ENCODE data around the gene SRRM5. TPM values are rescaled to one million over a fixed set of nuclear protein-coding genes. Genes with fewer than 3 reads are reported as not detected.

The SRRM5 gene
- polyA plus RNA-seq, 1 of the 3 experiments (the other 2 are of a cell fraction): 0.15 TPM

DNA sequence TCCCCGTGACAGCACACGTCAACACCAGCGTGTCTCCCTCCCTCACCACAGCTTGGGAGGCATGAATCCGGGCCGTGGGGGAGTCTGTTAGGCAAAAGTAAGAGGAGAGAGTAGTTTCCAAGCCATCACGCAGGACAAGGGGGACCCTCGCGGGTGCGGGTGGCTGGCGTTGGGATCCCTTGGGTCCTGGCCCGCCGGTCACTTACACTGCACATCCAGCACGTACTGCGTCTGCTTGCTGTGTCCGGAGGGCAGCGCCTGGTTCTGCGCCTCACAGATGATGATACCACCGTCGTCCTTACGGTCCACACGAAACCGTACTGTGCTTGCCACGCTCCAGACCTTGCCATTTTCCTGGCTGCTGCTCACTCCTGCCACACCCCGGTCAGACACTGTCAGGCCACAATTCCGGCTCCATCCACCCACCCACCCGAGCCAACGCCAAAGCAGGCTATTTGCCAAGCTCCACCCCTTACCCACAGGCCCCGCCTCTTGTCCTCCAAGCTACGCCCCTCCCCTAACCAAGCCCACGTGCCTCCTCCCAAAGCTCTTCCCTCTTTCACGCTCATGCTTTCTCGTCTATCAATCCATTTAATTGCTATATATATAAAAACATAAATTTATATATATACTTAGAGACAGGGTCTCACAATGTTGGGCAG, 14.2 kb downstream of the SRRM5 start:
- DNase-seq: peak; percentile 73
- TF ChIP-seq NFIC (IDR thresholded peaks at IDR 0.05; ENCODE audit: borderline replicate concordance) (no peak), TCF12 (IDR thresholded peaks at IDR 0.05) (no peak), GABPA (IDR thresholded peaks at IDR 0.05; ENCODE audit: low read depth) (no peak), YY1 (IDR thresholded peaks at IDR 0.05; ENCODE audit: low read depth) (no peak), TEAD4 (IDR thresholded peaks at IDR 0.05; ENCODE audit: borderline replicate concordance, insufficient read depth) (no peak), FOXJ3 (CRISPR knock-in tag; IDR thresholded peaks at IDR 0.05) (no peak), POLR2AphosphoS5 (IDR thresholded peaks at IDR 0.05; ENCODE audit: low read depth, low read length) (no peak), NRF1 (IDR thresholded peaks at IDR 0.05; ENCODE audit: low read depth, low read length) (no peak)
- TF ChIP-seq, protein P1, sequence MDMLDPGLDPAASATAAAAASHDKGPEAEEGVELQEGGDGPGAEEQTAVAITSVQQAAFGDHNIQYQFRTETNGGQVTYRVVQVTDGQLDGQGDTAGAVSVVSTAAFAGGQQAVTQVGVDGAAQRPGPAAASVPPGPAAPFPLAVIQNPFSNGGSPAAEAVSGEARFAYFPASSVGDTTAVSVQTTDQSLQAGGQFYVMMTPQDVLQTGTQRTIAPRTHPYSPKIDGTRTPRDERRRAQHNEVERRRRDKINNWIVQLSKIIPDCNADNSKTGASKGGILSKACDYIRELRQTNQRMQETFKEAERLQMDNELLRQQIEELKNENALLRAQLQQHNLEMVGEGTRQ (IDR thresholded peaks at IDR 0.05; ENCODE audit: borderline replicate concordance, low read depth, low read length): no peak
- no peaks in the 10 kb centered on the region for H3K4me1 ChIP-seq (ENCODE audit: control insufficient read depth in 1 of 2, insufficient read depth in 2 of 2, low read depth in 1 of 2, low read length in 1 of 2)
- POLR2A ChIA-PET: no interaction called here
- peaks cover 0 to 3% of the 10 kb centered on the region in 2 experiments for H3K36me3 ChIP-seq (replicated peaks in 1 of 2; ENCODE audit: control insufficient read depth in 1 of 2, insufficient read depth in 2 of 2, low read length in 1 of 2)
- no peaks in the 10 kb centered on the region; the same call in 1 of the 2 replicates for H3K79me2 ChIP-seq (ENCODE audit: insufficient read depth)
- WGBS (ENCODE audit: low lambda C conversion rate): 85% methylated on average over 25 of the region's 32 CpGs
- no peak overlapping the region for H2AFZ ChIP-seq (ENCODE audit: low read depth)
- H3K9me2 ChIP-seq: no peaks in the 10 kb centered on the region
- peaks cover 4% of the 10 kb centered on the region for H3F3A ChIP-seq (replicated peaks; ENCODE audit: insufficient read depth)
- no peaks in the 10 kb centered on the region for H3K27me3 ChIP-seq (ENCODE audit: insufficient read depth)
- no peaks in the 10 kb centered on the region for H4K20me1 ChIP-seq (ENCODE audit: insufficient read depth)
- CTCF ChIA-PET: no interaction called here
- no peak overlapping the region for H3K27ac ChIP-seq (ENCODE audit: low read depth in 2 of 2, low read length in 1 of 2)
- H3K4me3 ChIP-seq (ENCODE audit: low read depth in 2 of 2, low read length in 1 of 2): no peak overlapping the region
- no peak overlapping the region for H3K4me2 ChIP-seq
- no peak overlapping the region for H3K9ac ChIP-seq
- no peaks in the 10 kb centered on the region for H3K9me3 ChIP-seq

DNA sequence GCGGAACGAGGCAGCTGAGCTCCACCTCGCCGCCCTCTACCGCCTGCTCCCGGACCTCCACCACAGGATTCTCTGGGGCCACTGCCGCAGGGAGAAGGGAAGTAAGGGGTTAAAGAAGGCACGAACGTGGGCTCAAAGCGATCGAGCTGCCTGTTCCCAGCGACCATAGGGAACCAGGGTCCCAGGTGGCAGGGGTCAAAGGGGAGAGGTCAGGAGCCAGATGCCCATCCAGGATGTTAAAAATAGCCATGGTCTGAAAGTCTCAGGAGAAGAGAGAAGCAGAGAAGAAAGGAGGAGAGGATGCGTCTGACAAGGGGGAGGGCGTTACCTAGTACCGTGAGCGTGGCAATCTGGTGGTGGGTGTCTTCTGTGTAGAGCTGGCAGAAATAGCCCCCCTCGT, 14.9 kb downstream of the SRRM5 start:
- no peak overlapping the region for H3K9ac ChIP-seq
- peaks cover 0 to 3% of the 10 kb centered on the region in 2 experiments for H3K36me3 ChIP-seq (replicated peaks in 1 of 2; ENCODE audit: control insufficient read depth in 1 of 2, insufficient read depth in 2 of 2, low read length in 1 of 2)
- H3K4me2 ChIP-seq: no peak overlapping the region
- no peaks in the 10 kb centered on the region for H3K27me3 ChIP-seq (ENCODE audit: insufficient read depth)
- DNase-seq: no peak
- H2AFZ ChIP-seq (ENCODE audit: low read depth): no peak overlapping the region
- WGBS (ENCODE audit: low lambda C conversion rate): 83% methylated on average over 17 of the region's 17 CpGs
- H3K4me1 ChIP-seq (ENCODE audit: control insufficient read depth in 1 of 2, insufficient read depth in 2 of 2, low read depth in 1 of 2, low read length in 1 of 2): no peaks in the 10 kb centered on the region
- H3F3A ChIP-seq (replicated peaks; ENCODE audit: insufficient read depth): peaks cover 2% of the 10 kb centered on the region
- no peak overlapping the region for H3K27ac ChIP-seq (ENCODE audit: low read depth in 2 of 2, low read length in 1 of 2)
- H3K9me2 ChIP-seq: no peaks in the 10 kb centered on the region
- H3K4me3 ChIP-seq (ENCODE audit: low read depth in 2 of 2, low read length in 1 of 2): no peak overlapping the region
- POLR2A ChIA-PET: no interaction called here
- no peaks in the 10 kb centered on the region for H3K79me2 ChIP-seq (ENCODE audit: insufficient read depth)
- no peaks in the 10 kb centered on the region for H3K9me3 ChIP-seq
- H4K20me1 ChIP-seq (ENCODE audit: insufficient read depth): no peaks in the 10 kb centered on the region
- CTCF ChIA-PET: interaction anchor here (1.7 kb wide), 1 partner anchor 25 kb away, joined by 4 read pairs; no protein-coding TSS in a partner anchor
- TF ChIP-seq GABPA (IDR thresholded peaks at IDR 0.05; ENCODE audit: low read depth) (no peak), JUND (IDR thresholded peaks at IDR 0.05) (no peak), NFIC (IDR thresholded peaks at IDR 0.05; ENCODE audit: borderline replicate concordance) (no peak), SMC3 (IDR thresholded peaks at IDR 0.05; ENCODE audit: low read depth, low read length) (no peak), RXRA (IDR thresholded peaks at IDR 0.05; ENCODE audit: borderline replicate concordance, low read depth) (no peak), FOXM1 (IDR thresholded peaks at IDR 0.05; ENCODE audit: low read depth) (no peak), FOSL2 (IDR thresholded peaks at IDR 0.05; ENCODE audit: borderline replicate concordance, low read depth) (no peak), RCOR1 (IDR thresholded peaks at IDR 0.05; ENCODE audit: low read length) (no peak), MXI1 (IDR thresholded peaks at IDR 0.05; ENCODE audit: low read depth, low read length) (no peak)
- TF ChIP-seq, protein P2, sequence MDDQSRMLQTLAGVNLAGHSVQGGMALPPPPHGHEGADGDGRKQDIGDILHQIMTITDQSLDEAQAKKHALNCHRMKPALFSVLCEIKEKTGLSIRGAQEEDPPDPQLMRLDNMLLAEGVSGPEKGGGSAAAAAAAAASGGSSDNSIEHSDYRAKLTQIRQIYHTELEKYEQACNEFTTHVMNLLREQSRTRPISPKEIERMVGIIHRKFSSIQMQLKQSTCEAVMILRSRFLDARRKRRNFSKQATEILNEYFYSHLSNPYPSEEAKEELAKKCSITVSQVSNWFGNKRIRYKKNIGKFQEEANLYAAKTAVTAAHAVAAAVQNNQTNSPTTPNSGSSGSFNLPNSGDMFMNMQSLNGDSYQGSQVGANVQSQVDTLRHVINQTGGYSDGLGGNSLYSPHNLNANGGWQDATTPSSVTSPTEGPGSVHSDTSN (IDR thresholded peaks at IDR 0.05): no peak
- TF ChIP-seq, protein P3, sequence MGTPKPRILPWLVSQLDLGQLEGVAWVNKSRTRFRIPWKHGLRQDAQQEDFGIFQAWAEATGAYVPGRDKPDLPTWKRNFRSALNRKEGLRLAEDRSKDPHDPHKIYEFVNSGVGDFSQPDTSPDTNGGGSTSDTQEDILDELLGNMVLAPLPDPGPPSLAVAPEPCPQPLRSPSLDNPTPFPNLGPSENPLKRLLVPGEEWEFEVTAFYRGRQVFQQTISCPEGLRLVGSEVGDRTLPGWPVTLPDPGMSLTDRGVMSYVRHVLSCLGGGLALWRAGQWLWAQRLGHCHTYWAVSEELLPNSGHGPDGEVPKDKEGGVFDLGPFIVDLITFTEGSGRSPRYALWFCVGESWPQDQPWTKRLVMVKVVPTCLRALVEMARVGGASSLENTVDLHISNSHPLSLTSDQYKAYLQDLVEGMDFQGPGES (IDR thresholded peaks at IDR 0.05; ENCODE audit: low read depth, low read length): no peak
- TF ChIP-seq, protein P1 (IDR thresholded peaks at IDR 0.05; ENCODE audit: borderline replicate concordance, low read depth, low read length): no peak
- TF ChIP-seq, protein P4, sequence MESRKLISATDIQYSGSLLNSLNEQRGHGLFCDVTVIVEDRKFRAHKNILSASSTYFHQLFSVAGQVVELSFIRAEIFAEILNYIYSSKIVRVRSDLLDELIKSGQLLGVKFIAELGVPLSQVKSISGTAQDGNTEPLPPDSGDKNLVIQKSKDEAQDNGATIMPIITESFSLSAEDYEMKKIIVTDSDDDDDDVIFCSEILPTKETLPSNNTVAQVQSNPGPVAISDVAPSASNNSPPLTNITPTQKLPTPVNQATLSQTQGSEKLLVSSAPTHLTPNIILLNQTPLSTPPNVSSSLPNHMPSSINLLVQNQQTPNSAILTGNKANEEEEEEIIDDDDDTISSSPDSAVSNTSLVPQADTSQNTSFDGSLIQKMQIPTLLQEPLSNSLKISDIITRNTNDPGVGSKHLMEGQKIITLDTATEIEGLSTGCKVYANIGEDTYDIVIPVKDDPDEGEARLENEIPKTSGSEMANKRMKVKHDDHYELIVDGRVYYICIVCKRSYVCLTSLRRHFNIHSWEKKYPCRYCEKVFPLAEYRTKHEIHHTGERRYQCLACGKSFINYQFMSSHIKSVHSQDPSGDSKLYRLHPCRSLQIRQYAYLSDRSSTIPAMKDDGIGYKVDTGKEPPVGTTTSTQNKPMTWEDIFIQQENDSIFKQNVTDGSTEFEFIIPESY (IDR thresholded peaks at IDR 0.05; ENCODE audit: borderline replicate concordance, low read depth): no peak
- TF ChIP-seq, protein P5, sequence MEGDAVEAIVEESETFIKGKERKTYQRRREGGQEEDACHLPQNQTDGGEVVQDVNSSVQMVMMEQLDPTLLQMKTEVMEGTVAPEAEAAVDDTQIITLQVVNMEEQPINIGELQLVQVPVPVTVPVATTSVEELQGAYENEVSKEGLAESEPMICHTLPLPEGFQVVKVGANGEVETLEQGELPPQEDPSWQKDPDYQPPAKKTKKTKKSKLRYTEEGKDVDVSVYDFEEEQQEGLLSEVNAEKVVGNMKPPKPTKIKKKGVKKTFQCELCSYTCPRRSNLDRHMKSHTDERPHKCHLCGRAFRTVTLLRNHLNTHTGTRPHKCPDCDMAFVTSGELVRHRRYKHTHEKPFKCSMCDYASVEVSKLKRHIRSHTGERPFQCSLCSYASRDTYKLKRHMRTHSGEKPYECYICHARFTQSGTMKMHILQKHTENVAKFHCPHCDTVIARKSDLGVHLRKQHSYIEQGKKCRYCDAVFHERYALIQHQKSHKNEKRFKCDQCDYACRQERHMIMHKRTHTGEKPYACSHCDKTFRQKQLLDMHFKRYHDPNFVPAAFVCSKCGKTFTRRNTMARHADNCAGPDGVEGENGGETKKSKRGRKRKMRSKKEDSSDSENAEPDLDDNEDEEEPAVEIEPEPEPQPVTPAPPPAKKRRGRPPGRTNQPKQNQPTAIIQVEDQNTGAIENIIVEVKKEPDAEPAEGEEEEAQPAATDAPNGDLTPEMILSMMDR (IDR thresholded peaks at IDR 0.05): no peak
